Suprapubic skin (tissue), 3 donors: ENCODE data around the gene TMEM139.

Experiments
- POLR2A ChIP-seq, 2 donors: fragments of 450-650 bp; IDR thresholded peaks; one replicate each; pipeline ENCODE4 v1.6.1; 2017; ENCODE audit warnings: antibody characterized with exemption in 2 of 2, mild to moderate bottlenecking in 2 of 2, moderate library complexity in 2 of 2
- TF ChIP-seq, protein P1 (sequence below), 2 donors: fragments of 200-600 bp in 1 of 2; fragments of 450-650 bp in 1 of 2; sonication (generic) in 1 of 2; IDR thresholded peaks; one replicate each; pipeline ENCODE4 v1.5.1; 2016 to 2019; ENCODE audit warnings: antibody characterized with exemption in 2 of 2, mild to moderate bottlenecking in 1 of 2, moderate library complexity in 1 of 2

- TF ChIP-seq, protein P1, sequence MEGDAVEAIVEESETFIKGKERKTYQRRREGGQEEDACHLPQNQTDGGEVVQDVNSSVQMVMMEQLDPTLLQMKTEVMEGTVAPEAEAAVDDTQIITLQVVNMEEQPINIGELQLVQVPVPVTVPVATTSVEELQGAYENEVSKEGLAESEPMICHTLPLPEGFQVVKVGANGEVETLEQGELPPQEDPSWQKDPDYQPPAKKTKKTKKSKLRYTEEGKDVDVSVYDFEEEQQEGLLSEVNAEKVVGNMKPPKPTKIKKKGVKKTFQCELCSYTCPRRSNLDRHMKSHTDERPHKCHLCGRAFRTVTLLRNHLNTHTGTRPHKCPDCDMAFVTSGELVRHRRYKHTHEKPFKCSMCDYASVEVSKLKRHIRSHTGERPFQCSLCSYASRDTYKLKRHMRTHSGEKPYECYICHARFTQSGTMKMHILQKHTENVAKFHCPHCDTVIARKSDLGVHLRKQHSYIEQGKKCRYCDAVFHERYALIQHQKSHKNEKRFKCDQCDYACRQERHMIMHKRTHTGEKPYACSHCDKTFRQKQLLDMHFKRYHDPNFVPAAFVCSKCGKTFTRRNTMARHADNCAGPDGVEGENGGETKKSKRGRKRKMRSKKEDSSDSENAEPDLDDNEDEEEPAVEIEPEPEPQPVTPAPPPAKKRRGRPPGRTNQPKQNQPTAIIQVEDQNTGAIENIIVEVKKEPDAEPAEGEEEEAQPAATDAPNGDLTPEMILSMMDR (IDR thresholded peaks at IDR 0.05): no peak
- no peak for TF ChIP-seq POLR2A (IDR thresholded peaks at IDR 0.05)
These were observed 3.2 kb upstream of the TMEM139 start for GRCh38 chr7:143281529-143281928.
